Measurements from ENCODE around the gene ICA1L.

DNA sequence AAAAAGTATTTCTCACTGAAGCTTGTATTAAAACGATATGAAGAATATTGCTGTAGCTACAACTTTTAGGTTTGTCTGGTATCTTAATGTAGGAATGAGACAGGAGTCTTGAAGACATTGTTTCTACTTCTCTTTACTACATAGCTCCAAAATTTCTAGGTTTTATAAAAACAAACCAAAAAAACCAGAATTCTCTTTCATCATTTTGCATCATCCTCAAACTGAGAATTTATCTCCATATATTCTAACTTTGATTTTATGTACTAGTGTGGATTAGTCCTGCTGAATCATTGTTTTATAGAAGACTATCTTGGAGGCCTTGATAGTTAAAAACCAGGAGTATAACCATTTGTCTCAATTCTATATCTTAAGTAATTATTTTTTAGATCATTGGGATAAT lies 100.2 kb downstream of the ICA1L start:
- TF ChIP-seq POLR2A (IDR thresholded peaks at IDR 0.05; ENCODE audit: low read depth, low read length), result no peak
- no peak for TF ChIP-seq TAF1 (IDR thresholded peaks at IDR 0.05; ENCODE audit: borderline replicate concordance, low read depth, low read length)

Data from GM12892 (cell line).